NCI-H2107 treated with DMSO at 0.1 percent for 48 hours (cell line): ENCODE data around the gene HTR5A.

ENCODE experiments used
- DNase-seq: peaks from one replicate; lab custom pipeline; 2025; ENCODE audit not compliant: unreplicated experiment; lab: John Stamatoyannopoulos, UW

The HTR5A gene

GRCh38 chr7:155136619-155137243, 66.6 kb downstream of the HTR5A start:
- no peak for DNase-seq
